GM18511 (cell line): Measurements from ENCODE around the gene MIER3.
A peak's percentile ranks its signal among the peaks of the same experiment; 100 is the strongest.
"Not testable (repeated sequence)": the region's sequence is repeated elsewhere in the genome, so short reads cannot be mapped to it uniquely, and the experiment has no call there.

Source experiments
- ATAC-seq: cut with Tn5 transposase; IDR thresholded peaks from one replicate; pipeline ENCODE4 v1.9.1; 2021; ENCODE audit warnings: mild to moderate bottlenecking, moderate library complexity; ENCODE audit not compliant: unreplicated experiment

Gene MIER3, protein sequence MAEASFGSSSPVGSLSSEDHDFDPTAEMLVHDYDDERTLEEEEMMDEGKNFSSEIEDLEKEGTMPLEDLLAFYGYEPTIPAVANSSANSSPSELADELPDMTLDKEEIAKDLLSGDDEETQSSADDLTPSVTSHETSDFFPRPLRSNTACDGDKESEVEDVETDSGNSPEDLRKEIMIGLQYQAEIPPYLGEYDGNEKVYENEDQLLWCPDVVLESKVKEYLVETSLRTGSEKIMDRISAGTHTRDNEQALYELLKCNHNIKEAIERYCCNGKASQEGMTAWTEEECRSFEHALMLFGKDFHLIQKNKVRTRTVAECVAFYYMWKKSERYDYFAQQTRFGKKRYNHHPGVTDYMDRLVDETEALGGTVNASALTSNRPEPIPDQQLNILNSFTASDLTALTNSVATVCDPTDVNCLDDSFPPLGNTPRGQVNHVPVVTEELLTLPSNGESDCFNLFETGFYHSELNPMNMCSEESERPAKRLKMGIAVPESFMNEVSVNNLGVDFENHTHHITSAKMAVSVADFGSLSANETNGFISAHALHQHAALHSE

DNA sequence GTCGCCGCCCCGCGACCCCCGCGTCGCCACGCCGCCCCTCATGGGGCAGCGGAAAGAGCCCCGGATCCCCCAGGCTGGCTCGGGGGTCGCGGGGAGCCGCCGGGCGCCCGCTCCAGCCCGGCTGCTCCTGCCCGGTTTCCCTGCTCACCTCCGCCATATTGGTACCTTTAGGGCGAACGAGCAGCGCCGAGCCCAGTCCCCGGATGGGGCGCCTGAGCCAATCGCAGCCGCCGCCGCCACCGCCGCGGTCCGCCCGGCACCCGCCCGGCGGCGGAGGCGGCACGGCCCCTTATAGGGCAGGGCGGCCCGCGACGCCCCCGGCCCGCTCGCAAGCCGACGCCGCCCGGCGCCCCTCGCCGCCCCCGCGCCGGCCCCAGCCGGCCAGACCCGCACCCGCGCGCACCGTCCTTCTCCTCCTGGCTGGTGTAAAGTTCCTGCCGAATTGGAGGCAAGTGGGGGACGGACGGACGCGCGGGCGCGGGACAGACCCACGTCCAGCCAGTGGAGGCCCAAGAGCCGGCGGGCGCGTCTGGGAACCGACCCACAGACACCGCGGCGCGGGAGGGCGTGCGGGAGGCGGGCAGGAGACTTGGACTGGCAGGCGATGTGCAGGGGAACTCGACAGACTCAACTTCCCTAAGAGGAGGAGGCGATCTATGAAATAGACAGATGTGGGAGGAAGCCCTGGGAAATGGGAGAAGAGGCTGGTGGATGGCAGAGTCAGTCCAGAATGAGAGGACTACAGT lies at the start of gene MIER3:
TSS of gene MIER3 (minus strand) at position 178 of the 746 bp plus-strand sequence. CDS start at position 157, 21 bp downstream.
- ATAC-seq: peak; percentile 92

DNA sequence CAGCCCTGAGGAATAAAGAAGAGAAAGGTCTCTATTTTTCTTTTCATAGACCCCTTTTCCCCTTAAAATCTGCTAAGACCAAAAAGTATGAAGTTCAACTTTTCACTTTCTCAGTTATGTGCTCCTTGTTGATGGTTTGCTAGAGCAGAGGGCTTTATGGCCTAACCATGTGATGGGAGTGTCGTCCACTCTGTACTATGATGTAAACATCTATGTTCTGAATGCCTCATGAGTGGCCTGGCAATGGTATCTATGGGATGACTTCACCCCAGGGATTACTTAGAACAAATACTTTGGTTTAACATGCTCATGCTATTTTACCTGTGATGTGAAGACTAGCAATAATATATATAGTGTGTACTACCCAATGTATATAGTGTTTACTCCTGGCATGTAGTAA lies 43.7 kb upstream of the MIER3 start:
- ATAC-seq: no peak

DNA sequence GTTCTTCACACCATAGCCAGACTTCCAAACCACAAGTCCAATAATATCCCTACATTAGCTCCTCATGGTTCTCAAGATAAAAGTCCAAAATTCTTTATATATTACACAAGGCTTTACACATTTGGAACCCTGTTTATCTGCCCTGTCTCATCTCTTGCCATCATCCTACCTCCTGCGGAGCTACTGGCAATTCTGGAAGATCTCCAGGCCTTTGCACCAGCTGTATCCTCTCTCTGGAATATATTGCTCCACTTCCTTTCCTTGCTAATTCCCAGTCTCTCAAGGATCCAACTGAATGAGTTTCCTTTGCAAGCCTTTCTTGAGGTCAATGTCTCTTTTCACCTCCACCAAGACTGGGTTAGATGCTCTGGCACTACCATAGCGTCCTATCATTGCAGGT lies 41.3 kb upstream of the MIER3 start:
- no peak for ATAC-seq

DNA sequence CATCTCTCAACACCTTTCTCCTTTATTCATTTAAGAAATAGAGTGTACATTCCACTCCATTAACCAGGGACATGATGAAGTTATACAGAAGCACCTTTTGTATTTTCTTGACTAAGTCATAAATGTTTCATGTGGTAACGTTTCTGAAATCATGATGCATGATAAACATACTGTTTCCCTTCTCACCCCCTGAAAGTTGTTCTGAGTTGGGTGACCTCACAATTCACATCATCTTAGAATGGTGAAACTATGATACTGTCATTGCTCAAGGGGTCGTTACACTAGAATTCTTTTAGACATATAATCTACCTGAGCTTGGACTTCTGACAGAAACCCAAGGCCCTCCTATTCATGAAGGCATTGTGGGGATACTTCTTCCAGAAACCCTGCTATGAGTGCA lies 37.8 kb upstream of the MIER3 start:
- no peak for ATAC-seq

DNA sequence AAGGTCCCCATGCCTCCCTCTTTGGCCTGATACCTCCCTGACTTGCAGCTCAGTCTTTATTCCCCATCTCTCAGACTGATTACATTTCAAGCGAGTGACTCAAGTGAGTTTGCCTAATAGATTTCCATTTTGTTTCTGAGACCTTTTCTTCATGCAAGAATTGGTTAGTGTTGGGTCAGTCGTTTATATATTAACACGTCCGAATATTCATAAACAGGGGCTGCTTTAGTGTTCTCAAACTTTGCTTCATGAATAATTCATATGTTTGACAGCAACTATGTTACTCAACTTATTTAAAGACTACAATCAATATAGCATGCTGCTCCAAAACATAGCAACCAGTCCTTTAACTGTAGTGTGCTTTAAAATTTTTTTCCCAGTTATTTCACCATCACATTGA lies 36.6 kb upstream of the MIER3 start:
- no peak for ATAC-seq

DNA sequence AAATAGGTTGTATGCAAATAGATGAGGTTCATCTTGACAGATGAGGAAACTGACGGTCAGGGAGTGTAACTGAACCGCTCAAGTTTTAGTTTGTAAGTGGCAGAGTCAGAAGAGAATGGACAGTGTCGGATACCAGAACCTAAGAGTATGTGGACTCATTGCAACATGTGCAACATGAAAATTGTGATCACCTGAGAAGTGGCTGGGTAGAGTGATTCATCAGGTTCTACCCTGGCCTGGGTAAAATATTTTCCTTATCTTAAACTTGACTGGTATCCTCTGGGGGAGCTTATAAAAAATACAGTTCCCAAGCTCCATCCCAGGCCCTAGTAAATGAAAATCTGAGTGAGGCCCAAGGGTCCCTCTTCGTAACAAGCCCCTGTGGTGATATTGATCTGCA lies 35.2 kb upstream of the MIER3 start:
- no peak for ATAC-seq

DNA sequence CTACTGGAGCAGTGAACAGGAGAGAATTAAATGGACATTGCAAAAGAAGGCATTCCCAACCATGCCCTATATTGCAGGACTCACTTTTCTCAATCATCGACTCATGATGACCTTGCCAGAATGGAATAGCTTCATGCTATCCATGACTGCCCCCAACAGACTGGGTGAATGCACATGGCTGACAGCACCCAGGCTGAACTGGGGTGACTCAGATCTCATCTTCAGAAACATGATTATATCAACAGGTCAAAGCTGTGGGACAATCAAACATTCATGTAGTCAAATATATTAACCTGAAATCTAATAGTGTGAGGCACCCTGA lies 34.7 kb upstream of the MIER3 start:
- peak; percentile 45 for ATAC-seq

DNA sequence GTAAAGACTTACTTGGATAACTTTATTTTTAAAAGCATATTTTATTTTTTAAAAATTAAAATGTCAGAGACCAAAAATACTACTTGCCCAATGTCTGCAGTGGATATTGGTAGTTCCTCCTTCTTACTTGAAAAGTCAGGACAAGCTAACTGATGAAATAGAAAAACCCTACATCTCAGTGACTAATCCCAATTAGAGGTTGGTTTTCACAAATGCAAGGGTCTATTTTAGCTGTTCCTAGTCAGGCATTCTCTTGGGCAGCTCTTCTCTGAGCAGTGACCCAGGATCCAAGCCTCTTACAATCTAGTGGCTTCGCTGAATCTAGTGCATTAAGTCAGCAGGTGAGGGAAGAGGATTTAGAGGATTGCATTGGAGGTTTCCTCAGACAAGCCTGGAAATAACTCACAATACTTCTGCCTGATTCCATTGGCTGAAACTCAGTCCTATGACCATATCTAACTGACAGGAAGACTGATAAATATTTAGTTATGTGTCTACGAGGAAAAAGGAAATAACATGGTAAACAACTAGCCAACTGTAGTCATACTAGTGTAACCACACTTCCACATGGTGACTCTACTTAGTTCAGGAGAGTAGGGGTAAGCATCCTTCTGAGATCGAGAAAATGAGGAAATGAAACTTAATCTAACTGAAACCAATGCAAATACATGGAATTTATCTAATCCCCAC lies 34.2 kb upstream of the MIER3 start:
- ATAC-seq: peak; percentile 51

DNA sequence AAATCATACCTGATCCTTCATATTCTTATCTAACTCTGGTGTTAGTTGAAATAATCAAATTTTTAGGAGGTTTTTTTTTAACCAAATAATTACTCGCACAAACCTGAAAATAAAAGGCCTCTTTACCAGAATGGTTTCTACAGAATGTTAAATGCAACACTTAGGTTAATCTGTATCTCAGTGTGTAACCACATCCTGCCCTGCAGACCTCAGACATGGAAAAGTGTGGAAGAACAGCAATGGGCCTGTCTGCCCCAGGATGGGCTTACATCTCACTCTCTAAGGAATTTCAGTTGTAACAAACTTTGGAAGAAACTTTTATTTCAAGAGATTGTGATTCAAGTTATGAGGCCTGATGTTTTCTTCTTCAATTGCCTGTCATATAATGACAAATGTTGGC lies 32.5 kb upstream of the MIER3 start:
- ATAC-seq: no peak

DNA sequence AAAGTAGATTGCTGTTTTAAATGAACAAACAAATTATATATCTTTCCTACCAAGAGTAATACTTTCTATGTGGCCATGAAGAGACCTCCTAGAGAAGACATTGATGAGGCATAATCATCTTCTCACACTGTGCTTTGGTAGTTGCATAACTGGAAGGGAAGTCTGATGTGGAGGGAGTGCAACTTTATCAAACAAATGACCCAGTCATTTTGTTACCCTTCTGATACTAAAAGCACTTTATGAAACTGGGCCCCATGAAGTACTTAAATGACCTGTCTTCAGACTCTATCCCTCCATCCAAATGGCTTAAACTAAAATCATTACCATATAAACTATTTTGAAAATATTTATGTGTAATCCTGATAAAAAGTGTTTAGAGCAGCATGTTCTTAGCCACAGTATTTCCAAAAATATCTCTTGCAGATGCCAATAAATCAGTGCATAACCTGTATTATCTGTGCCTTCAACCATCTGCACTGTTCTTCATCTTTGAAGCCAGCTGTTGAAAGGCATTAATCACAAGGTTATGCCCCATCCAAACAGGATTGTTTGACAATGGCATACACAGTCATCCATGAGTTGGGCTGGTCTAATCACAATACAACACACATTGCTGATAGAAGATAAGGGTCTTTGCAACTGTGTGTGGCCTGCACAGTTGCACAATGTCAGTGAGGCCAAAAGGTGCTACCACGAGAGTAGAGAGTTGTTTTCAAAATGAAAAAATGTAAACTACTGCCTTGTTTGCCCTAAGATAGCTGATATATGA lies 31.9 kb upstream of the MIER3 start:
- peak; percentile 73 for ATAC-seq

DNA sequence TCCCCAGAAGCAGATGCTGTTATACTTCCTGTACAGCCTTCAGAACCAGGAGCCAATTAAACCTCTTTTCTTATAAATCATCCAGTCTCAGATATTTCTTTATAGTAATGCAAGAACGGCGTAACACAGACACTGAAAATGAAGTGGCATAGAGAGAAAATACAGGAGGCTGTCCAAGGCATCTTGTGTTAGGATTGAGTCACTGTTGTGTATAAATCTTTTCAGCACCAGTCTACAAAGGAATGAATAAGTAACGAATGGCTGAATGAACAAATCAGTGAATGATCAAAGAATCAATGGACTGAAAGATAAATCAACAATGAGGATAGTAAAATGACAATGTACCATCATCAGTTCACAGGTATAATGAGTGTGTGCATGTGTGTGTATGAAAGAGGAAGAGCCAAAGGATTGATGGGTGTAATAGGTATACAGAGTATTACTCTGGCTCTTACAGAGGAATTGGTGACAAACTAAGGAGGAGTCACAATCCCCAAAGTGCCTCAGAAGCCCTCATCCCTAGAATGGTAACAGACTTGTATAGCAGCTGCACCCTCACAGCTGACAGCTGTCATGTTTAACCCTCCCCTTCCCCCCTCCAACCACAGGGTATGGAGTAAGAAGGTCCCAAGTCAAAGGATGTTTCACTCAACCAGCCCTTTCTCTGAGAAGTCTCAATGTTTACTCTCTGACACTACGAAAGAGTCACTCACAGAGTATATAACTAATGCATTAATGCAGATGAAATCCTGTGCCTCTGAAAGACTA lies 29.8 kb upstream of the MIER3 start:
- ATAC-seq: no peak

DNA sequence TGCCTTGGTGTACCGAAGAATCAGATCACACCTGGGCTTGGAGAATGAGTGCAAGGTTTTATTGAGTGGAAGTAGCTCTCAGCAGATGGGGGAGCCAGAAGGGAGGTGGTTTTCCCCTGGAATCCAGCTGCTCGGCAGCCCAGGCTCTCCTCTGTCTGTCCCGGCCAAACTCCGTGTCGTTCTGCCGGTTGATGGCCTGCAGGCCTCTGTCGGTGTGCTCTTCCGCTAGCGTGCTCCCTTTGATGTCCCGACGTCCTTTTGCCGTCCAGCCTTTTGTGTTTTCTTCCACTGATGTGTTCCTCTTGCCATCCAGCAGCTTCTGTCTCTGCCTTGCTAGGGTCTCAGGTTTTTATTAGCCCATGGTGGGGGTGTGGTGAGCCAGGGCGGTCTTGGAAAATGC lies 28.0 kb upstream of the MIER3 start:
- no peak for ATAC-seq

DNA sequence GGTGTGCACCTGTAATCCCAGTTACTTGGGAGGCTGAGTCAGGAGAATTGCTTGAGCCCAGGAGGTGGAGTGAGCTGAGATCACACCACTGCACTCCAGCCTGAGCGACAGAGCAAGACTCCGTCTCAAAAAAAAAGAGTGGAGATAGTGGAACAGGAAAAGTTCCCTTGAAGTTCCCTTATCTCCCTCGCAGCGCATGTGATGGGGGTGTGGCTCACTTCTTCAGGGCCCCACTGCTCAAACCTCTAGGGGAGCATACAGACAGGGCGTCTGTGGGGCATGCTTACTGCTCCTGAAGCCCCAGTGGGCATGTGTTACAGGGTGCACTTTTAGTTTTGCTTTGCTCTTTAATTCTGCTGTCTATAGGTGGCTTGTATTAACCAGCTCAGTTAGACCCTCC lies 27.6 kb upstream of the MIER3 start:
- not testable (repeated sequence) for ATAC-seq

DNA sequence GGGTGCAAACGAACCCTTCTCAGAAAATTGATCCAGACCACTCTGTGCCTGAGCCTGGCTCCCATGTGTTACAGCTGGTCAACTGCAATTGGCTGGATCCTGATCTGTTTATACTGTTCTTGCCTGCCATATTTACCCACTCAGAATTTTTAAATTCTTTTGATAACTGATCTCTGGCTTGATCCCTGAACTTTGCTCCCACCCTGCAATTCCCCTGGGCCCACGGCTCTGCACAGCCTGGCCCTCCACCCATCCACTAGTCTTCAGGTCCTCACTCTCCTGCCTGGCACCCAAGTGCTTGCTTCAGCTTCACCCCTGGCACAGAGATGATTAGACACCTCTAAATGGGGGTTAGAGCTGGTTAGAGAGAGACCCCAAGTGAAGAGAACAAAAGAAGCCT lies 25.9 kb upstream of the MIER3 start:
- no peak for ATAC-seq

DNA sequence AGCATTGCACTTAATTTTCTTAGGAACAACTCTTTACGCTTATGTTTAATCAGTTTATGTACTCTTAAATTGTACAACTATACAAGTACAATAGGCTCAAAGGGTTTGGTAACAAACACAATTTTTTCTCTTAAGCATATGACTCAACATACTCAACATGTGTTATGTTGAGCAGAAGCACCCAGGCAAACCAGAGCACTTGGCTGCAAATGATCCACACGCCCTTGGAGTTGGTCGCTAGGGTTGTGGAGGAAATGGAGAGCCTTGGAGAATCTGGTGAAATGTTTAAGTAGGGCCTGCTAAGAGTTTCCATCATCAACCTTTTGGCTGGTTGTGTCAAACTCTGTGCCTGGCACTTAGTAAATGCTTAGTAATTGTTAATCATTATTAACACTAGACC lies 25.1 kb upstream of the MIER3 start:
- ATAC-seq: no peak

DNA sequence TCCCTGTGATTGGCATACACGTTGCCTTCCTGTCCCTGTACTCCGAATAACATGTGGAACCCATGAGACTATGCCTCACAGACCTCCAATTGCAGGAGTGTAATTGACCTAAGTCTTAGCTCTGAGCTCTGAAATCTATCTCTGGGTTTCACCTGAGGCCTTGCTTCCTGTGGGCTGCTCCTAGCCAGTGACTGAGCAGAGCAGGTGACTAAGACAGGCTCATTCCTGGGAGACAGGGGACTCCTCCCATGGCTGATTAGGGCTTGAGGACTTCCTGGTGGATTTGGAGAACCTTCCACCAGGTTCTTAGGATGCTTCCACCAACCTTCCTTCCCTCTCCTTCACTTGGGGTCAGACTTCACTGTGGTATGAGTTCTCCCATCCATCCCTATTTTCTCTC lies 22.3 kb upstream of the MIER3 start:
- no peak for ATAC-seq

DNA sequence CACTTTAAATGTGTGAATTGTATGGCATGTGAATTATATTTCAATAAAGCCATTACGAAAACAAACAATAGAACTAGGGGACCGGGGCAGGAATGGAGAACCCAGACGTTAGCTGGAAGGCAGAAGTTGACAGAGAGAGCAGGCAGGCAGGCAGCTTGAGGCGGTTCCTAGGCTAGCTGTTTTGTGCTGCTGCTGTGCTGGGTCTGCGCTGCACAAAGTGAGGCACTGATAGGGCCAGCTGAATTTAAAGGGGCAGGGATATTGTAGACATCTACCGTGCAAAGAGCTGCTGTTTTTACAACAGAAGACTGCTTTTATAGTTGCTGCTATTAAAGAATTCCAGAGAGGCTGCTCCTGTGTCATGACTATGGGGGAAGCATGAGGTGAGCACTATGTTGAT lies 21.6 kb upstream of the MIER3 start:
- no peak for ATAC-seq

DNA sequence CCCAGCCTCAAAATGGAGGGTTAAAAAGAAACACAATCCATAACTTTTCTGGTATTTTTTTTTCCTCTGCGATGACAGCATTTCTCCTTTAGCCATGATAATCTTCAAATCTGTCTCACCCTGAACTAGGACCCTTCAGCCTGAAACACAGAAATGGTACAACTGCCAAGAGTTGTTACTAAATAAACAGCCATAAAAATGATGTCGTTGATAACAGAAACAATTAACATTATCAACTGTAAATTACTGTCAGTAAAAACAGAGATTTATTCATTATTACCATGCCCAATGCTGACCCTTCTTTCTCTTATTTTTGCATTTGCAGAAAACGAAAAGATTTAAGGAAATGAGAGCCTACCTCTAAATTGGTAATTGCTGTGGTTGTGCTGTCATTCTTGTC lies 19.4 kb upstream of the MIER3 start:
- no peak for ATAC-seq

DNA sequence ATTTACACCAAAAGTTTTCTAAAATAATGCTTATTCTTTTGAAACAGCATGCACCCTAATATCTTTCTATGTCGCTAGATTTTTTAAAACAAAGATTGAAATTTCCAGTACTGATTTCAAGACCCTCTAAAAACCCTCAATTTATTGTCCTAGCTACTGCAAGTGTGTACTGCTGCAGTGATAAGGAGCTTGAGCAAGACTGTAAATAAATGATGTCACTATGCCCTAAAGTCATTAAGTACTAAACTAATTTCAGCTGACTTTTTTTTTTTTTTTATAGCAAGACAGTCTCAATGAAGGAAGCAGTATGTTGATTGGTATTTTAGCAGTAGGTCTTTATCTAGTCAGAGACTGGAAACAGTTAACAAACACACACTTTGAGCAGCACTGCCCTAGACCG lies 12.2 kb upstream of the MIER3 start:
- no peak for ATAC-seq

DNA sequence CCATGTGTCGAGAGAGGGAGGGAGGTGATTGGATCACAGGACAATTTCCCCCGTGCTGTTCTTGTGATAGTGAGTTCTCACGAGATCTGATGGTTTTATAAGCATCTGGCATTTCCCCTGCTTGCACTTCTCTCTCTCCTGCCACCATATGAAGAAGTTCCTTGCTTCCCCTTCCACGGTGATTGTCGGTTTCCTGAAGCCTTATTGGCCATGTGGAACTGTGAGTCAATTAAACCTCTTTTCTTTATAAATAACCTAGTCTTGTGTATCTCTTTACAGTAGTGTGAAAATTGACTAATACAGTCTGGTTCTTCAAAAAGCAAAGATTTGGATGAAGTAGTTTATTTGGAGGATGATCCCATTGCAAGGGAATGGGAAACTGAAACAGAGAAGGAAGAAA lies 11.3 kb upstream of the MIER3 start:
- no peak for ATAC-seq
